Nephron progenitor cell (in vitro differentiated cells): Measurements from ENCODE around the gene PID1.

Experiments
- DNase-seq: peaks from one replicate; pipeline ENCODE4 v3.0.0; 2021
- H3K27ac Mint-ChIP-seq: 2 replicates; pipeline ENCODE4 v1.8.0; 2021; ENCODE audit warnings: mild to moderate bottlenecking, moderate library complexity, mixed read lengths
- H3K27me3 Mint-ChIP-seq: 2 replicates; pipeline ENCODE4 v1.8.0; 2021; ENCODE audit warnings: mild to moderate bottlenecking, low read depth, mixed read lengths; ENCODE audit not compliant: poor library complexity
- H3K36me3 Mint-ChIP-seq: 2 replicates; pipeline ENCODE4 v1.8.0; 2021; ENCODE audit warnings: low read depth, mixed read lengths
- H3K4me1 Mint-ChIP-seq: 2 replicates; pipeline ENCODE4 v1.8.0; 2021; ENCODE audit warnings: mixed read lengths
- H3K4me3 Mint-ChIP-seq: 2 replicates; pipeline ENCODE4 v1.8.0; 2021; ENCODE audit warnings: mild to moderate bottlenecking, moderate library complexity, mixed read lengths
- H3K9me3 Mint-ChIP-seq: 2 replicates; pipeline ENCODE4 v1.8.0; 2021; ENCODE audit warnings: mild to moderate bottlenecking, moderate library complexity, mixed read lengths
- TF ChIP-seq, protein P1 (sequence below): fragments of 200-600 bp; sonication (generic); IDR thresholded peaks from 2 replicates; pipeline ENCODE4 v1.5.0; 2021; ENCODE audit warnings: antibody characterized with exemption

PID1 gene

DNA sequence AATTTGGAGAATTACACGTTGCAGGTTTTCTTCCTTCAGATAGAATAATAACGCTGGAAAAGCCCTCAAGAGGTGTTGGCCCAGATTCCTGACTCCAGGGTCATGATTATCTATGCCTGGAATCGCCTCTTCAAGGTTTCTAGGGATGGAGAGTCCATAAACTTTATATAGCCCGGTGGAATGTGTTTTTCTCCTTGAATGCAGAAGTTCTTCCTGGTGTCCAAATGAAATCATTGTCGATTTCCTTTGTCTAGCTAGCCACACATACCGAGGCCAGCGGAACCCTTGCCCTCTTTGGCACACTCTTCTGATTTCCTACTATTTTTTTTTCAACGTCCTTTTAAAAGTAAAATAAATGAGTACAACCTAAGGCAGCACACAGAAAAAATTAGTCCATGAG lies 117.8 kb downstream of the PID1 start:
- H3K36me3 Mint-ChIP-seq = no peaks in the 10 kb centered on the region
- H3K9me3 Mint-ChIP-seq = no peaks in the 10 kb centered on the region
- H3K27me3 Mint-ChIP-seq = peaks cover 6% of the 10 kb centered on the region
- H3K27ac Mint-ChIP-seq = no peak overlapping the region
- H3K4me1 Mint-ChIP-seq = no peaks in the 10 kb centered on the region
- TF ChIP-seq, protein P1, sequence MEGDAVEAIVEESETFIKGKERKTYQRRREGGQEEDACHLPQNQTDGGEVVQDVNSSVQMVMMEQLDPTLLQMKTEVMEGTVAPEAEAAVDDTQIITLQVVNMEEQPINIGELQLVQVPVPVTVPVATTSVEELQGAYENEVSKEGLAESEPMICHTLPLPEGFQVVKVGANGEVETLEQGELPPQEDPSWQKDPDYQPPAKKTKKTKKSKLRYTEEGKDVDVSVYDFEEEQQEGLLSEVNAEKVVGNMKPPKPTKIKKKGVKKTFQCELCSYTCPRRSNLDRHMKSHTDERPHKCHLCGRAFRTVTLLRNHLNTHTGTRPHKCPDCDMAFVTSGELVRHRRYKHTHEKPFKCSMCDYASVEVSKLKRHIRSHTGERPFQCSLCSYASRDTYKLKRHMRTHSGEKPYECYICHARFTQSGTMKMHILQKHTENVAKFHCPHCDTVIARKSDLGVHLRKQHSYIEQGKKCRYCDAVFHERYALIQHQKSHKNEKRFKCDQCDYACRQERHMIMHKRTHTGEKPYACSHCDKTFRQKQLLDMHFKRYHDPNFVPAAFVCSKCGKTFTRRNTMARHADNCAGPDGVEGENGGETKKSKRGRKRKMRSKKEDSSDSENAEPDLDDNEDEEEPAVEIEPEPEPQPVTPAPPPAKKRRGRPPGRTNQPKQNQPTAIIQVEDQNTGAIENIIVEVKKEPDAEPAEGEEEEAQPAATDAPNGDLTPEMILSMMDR = no peak
- H3K4me3 Mint-ChIP-seq = no peak overlapping the region
- no peak for DNase-seq

DNA sequence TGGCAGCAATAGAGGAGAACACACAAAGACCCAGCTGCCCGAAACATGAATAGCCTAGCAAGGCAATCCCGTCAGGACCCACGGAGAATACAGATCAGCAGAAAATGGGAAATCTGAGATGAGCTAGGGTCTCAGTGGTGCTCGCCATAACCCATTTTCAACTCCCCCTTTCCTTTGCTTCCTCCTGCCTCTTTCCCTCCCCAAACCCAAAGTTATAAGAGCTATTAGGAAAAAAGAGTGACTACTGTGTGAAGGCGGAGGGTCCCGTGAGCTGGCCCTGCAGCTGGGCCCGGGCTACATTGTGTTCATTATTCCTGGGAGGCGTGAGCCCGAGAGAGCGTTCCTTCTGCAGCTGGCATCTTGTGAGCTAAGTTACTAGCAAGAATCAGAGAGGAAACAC lies 118.4 kb downstream of the PID1 start:
- no peaks in the 10 kb centered on the region for H3K36me3 Mint-ChIP-seq
- H3K4me1 Mint-ChIP-seq = no peaks in the 10 kb centered on the region
- H3K27me3 Mint-ChIP-seq = peaks cover 6% of the 10 kb centered on the region
- peaks cover 2% of the 10 kb centered on the region for H3K9me3 Mint-ChIP-seq
- no peak for DNase-seq
- no peak overlapping the region for H3K27ac Mint-ChIP-seq
- TF ChIP-seq, protein P1 = no peak
- H3K4me3 Mint-ChIP-seq = no peak overlapping the region

DNA sequence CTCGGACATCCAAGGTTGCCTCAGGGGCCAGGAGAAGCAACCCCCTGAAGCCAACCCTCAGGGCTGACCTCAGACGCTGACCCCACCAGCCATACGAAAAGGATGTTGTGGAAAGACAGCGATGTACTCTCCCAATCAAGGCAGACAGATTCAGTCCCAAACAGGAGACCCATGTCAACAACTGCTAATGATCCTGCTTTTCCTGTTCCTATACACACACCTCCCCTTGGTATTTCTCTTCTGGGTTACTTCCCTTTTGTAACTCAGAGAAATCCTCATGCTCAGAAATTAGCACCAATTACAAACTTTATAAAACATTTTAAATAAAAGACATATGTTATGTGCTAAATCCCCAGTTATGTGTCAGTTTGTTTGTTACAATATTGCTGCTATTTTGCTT lies 120.8 kb downstream of the PID1 start:
- Mint-ChIP-seq H3K4me3 (no peak overlapping the region), H3K9me3 (peaks cover 14% of the 10 kb centered on the region), H3K27ac (no peak overlapping the region), H3K36me3 (no peaks in the 10 kb centered on the region), H3K27me3 (peaks cover 6% of the 10 kb centered on the region), H3K4me1 (no peaks in the 10 kb centered on the region)
- TF ChIP-seq, protein P1 = no peak
- DNase-seq = no peak

DNA sequence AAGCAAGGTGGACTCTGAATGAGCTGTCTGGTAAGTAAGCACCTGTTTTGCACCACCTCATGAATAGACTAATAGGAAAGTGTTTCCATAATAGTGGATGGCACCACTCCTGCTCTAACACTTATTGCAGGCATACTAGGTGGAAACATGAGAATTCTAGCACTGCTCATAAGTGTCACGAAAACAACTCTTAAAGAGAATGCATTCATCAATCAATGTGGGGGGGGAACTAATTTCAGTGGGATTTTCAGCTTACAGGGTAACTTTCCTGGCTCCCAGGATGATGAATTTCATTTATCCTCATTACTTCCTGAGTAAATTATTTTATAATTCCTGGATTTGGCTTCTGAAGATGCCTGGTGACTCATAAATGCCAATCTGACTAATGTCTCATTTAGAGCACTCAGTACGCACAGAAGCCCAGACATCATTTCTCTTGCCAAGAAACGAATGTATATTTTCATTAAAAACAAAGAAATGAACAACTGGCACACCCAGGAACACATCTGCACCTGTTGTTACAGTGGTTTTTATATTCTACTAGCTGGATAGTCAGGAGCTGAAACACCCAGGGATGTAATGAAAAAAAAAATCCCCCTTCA lies 129.6 kb downstream of the PID1 start:
- Mint-ChIP-seq H3K27me3 (peaks cover 8% of the 10 kb centered on the region), H3K27ac (no peak overlapping the region), H3K4me1 (no peaks in the 10 kb centered on the region), H3K4me3 (no peak overlapping the region), H3K9me3 (peaks cover 14% of the 10 kb centered on the region), H3K36me3 (no peaks in the 10 kb centered on the region)
- no peak for DNase-seq
- TF ChIP-seq, protein P1 = no peak

DNA sequence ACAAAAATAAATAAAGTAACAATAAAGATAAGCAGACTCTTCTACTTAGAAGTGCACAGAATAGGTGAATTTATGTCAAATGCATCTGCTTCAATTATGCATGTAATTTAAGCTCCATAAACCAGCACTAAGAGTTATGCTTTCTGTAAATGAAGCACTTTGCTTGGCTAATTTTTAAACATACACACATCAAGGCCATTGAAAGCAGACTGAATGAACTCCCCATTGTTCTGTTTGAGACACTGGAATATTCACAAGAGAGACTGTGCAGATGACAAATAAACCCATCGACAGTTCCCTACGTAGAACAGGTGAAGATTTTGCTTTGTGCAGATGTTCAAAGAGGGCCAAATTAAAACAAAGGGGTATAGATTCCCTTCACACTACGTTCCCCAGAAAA lies 133.4 kb downstream of the PID1 start:
- H3K4me3 Mint-ChIP-seq = no peak overlapping the region
- no peak overlapping the region for H3K27ac Mint-ChIP-seq
- DNase-seq = no peak
- H3K27me3 Mint-ChIP-seq = peaks cover 10% of the 10 kb centered on the region
- no peaks in the 10 kb centered on the region for H3K4me1 Mint-ChIP-seq
- H3K9me3 Mint-ChIP-seq = peaks cover 6% of the 10 kb centered on the region
- TF ChIP-seq, protein P1 = no peak
- no peaks in the 10 kb centered on the region for H3K36me3 Mint-ChIP-seq

DNA sequence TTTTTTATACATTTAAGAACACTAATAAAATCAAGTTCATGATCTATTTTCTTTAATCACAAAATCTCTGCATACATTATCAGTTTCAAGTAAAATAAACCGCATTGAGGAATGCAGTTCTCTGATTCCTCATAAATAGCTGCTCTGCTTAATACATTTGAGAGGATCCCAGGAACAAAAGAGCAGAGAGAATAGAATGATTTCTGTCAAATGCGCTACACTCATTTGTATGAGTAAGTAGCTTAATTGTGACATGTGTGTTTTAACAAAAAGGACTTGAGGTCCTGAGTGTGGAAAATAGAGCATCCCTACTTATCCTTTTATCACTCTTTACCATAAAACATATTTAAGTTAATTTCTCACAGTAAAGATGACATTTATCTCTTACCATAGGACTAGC lies 134.0 kb downstream of the PID1 start:
- no peak overlapping the region for H3K27ac Mint-ChIP-seq
- no peaks in the 10 kb centered on the region for H3K36me3 Mint-ChIP-seq
- peaks cover 3% of the 10 kb centered on the region for H3K9me3 Mint-ChIP-seq
- H3K4me3 Mint-ChIP-seq = no peak overlapping the region
- TF ChIP-seq, protein P1 = no peak
- peaks cover 10% of the 10 kb centered on the region for H3K27me3 Mint-ChIP-seq
- no peaks in the 10 kb centered on the region for H3K4me1 Mint-ChIP-seq
- DNase-seq = no peak
